Adipocyte (in vitro differentiated cells): ENCODE data around the gene NPDC1.

Experiments
- DNase-seq: peaks from one replicate; pipeline ENCODE4 v3.0.0-alpha.2; 2015; ENCODE audit warnings: low read depth
- H3K27me3 ChIP-seq: replicated peaks from 2 replicates; pipeline ENCODE4 v1.7.0; 2013; ENCODE audit warnings: mild to moderate bottlenecking, low read length, moderate library complexity; ENCODE audit not compliant: control insufficient read depth, insufficient read depth
- H3K36me3 ChIP-seq: 2 replicates; pipeline ENCODE4 v1.7.0; 2013; ENCODE audit warnings: low read length, mild to moderate bottlenecking, moderate library complexity; ENCODE audit not compliant: control insufficient read depth, insufficient read depth, severe bottlenecking
- H3K4me1 ChIP-seq: 2 replicates; pipeline ENCODE4 v1.7.0; 2013; ENCODE audit warnings: mild to moderate bottlenecking, low read length, moderate library complexity; ENCODE audit not compliant: control insufficient read depth, insufficient read depth
- H3K4me3 ChIP-seq: 2 replicates; pipeline ENCODE4 v1.7.0; 2013; ENCODE audit warnings: mild to moderate bottlenecking, low read length, moderate library complexity
- H3K9ac ChIP-seq: 2 replicates; pipeline ENCODE4 v1.7.0; 2013; ENCODE audit warnings: mild to moderate bottlenecking, low read length, moderate library complexity
- H3K9me3 ChIP-seq: 2 replicates; pipeline ENCODE4 v1.7.0; 2013; ENCODE audit warnings: mild to moderate bottlenecking, low read length, moderate library complexity; ENCODE audit not compliant: control insufficient read depth

NPDC1 gene

DNA sequence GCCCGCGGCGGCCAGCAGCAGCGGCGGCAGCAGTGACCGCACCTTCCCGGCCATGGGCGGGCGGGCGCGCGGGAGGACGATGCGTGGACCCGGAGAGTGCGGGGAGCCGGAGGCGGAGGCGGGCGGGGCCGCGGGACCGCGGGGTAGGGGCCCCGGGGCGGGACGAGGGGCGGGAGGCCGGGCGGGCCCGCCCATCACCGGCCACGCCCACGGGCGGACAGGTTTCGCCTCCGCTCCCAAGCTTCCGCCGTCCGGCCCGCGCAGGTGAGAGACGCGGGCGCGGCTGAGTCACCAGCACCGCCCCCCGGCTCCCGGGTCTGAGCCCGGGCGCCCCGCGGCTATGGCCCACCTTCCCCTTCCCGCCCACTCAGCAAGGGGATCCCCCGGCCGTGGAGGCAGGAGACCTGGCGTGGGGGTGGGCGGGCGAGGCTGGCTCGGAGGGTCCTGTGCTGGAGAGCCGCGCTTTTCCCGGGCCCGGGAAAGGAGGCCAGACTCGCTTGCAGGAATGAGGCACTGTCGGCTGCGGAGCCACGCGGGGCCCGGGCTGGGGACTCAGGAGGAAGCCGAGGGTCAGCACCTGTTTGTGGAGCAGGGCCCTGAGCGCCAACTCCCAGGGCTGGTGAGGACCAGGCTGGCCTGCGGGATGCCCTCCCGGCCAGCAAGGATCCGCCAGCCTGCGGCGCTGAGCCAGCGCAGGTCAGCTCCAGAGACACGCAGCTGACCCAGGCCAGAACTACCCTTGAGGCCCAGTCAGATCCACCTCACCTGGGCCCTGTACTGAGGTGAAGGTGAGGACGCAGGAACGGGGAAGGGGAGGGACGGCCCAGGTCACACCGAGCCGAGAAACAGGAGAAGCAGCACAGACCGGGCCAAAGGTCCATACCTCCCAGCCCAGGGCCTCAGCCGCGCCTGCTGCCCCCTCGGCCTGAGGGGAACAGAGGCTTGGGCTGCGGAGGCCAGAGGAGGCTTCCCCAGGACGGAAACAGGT lies 8.3 kb upstream of the NPDC1 start, which contains the start of gene ENTPD2:
Gene ENTPD2 (minus strand): TSS at position 118 of the 988 bp plus-strand sequence. CDS start 64 bp downstream, at position 54.
- Histone ChIP-seq H3K4me3 (no peak within 1 kb of the TSS), H3K27me3 (peaks cover 48% of the 10 kb centered on the region)
- no peak for DNase-seq

DNA sequence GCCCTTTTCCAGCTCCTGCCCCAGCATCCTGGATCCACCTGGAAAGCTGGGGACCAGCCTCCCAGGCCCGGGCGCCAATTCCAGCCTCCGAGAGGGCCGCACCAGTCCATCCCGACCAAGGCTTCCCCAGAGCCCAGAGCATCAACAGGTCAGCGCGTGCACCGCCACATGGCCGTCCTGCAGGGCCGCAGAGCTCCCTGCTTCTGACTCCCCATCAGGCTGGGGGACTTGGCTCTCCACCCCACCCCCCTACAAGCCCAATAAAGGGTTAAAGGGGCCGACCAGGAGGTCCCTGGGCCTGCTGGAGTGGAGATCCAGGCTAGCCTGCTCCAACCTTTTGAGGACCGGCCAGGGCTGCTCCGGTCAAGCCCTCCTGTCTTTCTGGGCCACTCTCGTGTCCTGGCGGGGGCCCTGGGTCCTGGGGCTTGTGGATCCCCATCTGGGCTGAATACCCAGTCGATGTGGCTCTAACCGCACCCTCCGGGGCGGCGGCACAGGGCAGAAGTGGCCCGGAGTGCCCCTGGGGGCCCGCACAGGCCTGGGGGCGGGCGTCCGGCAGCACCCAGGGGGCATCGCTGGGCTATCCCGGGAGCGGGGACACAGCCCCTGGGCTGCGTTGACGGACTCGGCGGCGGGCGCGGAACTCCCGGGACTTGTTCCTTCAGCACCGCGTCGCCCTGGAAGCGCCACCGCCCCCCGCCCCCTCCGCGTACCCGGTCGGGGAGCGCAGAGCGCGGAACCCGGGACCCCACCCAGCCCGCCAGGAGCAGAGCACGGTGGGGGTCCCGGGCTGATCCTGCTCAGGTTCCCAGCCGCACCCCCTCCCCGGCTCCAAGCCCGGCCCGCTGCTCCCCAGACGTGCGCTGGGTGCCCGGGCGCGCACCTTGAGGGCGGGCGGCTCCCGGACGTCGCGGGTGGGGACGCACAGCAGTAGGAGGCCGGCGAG lies 7.3 kb upstream of the NPDC1 start:
- no peaks in the 10 kb centered on the region for H3K4me1 ChIP-seq
- no peak overlapping the region for H3K4me3 ChIP-seq
- H3K36me3 ChIP-seq, result no peaks in the 10 kb centered on the region
- H3K9me3 ChIP-seq, result no peaks in the 10 kb centered on the region
- peaks cover 48% of the 10 kb centered on the region for H3K27me3 ChIP-seq
- H3K9ac ChIP-seq, result no peak overlapping the region
- no peak for DNase-seq

More for the DNA sequence above, 8.3 kb upstream of the NPDC1 start, which contains the start of gene ENTPD2:
- Histone ChIP-seq H3K9me3 (no peaks in the 10 kb centered on the region), H3K36me3 (no peaks in the 10 kb centered on the region), H3K9ac (no peak within 1 kb of the TSS), H3K4me1 (no peaks in the 10 kb centered on the region)

DNA sequence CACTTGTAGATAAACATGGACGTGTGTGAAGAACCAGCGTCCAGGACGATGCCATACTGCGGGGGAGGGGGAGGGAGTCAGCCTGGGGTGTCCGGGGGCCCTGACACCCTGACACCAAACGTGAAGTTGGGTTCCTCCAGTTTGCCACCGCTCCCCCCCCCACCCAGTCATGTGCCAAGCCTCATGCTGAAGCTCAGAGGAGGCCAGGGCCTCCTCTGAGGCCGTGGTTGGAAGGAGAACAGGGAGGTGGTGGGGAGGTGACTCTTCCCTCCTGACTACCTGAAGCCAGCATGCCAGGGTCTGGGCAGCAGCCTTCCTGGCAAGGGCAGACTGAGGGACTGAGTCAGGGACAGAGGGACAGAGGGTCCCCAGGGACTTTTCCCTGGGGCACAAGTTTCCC lies 6.3 kb upstream of the NPDC1 start:
- H3K4me1 ChIP-seq, result no peaks in the 10 kb centered on the region
- H3K9me3 ChIP-seq, result no peaks in the 10 kb centered on the region
- H3K36me3 ChIP-seq, result no peaks in the 10 kb centered on the region
- H3K4me3 ChIP-seq, result no peak overlapping the region
- peaks cover 56% of the 10 kb centered on the region for H3K27me3 ChIP-seq
- DNase-seq, result no peak
- H3K9ac ChIP-seq, result no peak overlapping the region

DNA sequence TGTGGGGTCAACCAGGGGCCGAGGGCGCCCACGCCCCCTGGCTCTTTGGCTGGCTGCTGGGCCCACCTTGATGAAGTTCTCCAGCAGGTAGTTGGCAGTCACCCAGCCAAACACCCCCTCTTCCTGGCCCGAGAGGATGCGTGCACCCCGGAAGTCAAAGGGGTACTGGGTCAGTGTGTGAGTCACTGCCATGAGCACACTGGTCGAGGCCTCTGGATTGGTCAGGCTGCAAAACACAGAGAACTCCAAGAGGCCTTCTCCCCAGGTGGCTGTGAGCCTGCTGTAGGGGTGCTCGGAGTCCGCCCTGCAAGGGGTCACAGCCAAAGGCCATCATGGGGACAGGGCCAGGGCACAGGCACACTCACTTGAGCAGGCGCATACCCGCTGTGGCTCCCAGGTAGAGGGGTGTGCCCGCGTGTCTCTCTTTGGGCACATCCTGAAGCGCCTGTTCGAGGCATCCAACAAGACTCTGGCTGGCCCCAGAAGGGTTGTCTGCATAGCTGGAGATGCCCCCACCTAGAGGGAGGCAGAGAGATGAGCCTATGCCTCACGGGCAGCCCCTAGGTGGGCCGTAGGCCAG lies 5.3 kb upstream of the NPDC1 start:
- no peaks in the 10 kb centered on the region for H3K36me3 ChIP-seq
- H3K27me3 ChIP-seq, result peaks cover 60% of the 10 kb centered on the region
- H3K4me3 ChIP-seq, result no peak overlapping the region
- H3K4me1 ChIP-seq, result peaks cover 3% of the 10 kb centered on the region
- DNase-seq, result no peak
- no peaks in the 10 kb centered on the region for H3K9me3 ChIP-seq
- no peak overlapping the region for H3K9ac ChIP-seq

DNA sequence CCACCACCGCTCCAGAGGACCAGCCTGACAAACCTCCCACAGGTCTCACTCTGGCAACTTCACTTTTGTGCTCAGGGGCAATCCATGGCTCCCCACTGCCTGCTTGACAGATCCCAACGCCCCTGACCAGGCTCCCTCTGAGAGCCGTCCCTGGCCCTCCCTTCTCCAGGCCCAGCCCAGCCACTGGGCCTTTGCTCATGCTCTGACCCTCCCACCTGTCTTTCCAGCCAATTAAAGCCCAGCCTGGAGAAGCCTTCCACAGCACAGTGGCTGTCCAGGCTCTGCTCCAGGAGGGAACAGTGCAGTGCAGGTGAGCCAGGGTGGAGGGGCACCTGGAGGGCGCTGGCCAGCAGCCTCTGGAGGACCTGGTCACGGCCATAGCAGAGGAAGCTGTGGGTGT lies 4.6 kb upstream of the NPDC1 start:
- DNase-seq, result no peak
- no peaks in the 10 kb centered on the region for H3K9me3 ChIP-seq
- peaks cover 3% of the 10 kb centered on the region for H3K4me1 ChIP-seq
- peaks cover 60% of the 10 kb centered on the region for H3K27me3 ChIP-seq
- H3K9ac ChIP-seq, result no peak overlapping the region
- H3K36me3 ChIP-seq, result no peaks in the 10 kb centered on the region
- no peak overlapping the region for H3K4me3 ChIP-seq

DNA sequence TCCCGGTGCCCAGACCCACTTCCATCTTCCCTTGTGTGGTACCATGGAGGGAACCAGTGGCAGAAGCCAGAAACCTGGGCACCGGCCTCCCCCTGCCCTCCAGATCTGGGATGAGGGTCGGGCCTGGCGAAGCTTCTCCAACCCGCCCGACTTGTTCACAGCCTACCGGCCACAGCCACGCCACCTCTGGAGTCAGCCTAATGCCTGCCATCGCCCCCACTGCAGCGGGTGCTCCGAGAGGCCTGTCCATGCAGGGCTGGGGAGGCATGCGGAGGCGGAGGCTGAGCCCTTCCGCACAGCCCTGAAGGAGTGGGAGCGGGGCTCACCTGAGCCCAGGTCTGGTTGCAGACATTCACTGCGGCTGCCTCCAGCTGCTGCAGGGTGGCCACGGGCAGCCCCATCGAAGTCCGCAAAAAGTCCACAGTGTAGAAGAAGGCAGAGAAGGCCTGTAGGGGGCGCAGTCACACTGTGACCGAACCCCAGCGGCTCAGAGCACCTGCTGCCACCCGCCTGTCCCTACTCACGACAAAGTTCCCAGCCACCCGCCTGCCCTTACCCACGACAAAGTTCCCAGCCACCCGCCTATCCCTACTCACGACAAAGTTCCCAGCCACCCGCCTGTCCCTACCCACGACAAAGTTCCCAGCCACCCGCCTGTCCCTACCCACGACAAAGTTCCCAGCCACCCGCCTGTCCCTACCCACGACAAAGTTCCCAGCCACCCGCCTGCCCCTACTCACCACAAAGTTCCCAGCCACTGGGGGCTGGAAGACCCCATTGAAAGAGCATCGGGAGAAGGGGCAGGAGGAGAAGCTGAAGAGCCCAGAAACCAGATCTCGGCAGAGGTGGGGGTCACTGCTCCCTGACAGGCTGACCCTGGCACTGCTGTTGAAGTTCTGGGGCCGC lies 3.8 kb upstream of the NPDC1 start:
- Histone ChIP-seq H3K27me3 (peaks cover 58% of the 10 kb centered on the region), H3K36me3 (no peaks in the 10 kb centered on the region), H3K4me1 (peaks cover 8% of the 10 kb centered on the region), H3K4me3 (no peak overlapping the region), H3K9me3 (no peaks in the 10 kb centered on the region), H3K9ac (no peak overlapping the region)
- DNase-seq, result peak; percentile 84

DNA sequence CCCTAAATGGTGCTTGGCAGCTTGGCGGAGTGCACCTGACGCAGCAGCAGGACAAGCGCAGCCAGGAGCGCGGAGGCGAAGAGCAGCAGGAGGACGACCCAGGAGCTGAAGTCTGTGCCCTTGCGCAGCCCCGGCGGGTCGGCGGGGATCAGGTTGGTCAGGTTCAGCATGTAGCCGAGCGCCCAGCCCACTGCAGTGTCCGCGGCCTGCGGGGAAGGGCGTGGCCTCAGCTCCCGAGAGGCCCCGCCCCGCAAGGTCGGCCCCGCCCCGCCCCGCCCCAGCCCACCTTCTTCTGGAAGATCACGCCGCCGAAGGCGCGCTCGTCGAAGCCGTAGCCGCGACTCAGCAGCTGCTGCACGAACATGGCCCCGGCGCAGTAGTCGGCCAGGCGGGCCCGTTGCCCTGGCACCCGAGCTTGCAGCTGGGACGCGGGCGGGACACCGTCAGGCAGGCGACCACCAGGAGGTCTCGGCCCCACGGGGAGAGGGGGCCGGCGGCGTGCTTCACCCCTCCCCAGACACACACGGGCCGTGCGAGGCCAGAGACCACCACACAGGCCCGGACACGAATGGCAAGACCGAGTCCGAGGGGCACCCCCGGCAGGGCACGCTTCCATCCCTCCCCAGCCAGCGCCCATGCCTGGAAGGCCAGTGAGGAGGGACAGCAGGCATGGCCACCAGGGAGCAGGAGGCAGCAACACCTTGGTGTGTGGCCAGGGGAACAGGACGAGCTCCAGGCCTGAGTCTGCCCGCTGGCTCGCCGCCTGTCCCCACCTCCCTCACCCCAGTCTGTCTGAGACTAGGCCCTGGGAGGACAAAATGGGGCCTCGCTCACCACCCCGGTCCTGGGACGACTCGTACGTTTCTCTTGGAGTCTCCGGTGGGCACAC lies 2.9 kb upstream of the NPDC1 start:
- H3K27me3 ChIP-seq, result peaks cover 52% of the 10 kb centered on the region

DNA sequence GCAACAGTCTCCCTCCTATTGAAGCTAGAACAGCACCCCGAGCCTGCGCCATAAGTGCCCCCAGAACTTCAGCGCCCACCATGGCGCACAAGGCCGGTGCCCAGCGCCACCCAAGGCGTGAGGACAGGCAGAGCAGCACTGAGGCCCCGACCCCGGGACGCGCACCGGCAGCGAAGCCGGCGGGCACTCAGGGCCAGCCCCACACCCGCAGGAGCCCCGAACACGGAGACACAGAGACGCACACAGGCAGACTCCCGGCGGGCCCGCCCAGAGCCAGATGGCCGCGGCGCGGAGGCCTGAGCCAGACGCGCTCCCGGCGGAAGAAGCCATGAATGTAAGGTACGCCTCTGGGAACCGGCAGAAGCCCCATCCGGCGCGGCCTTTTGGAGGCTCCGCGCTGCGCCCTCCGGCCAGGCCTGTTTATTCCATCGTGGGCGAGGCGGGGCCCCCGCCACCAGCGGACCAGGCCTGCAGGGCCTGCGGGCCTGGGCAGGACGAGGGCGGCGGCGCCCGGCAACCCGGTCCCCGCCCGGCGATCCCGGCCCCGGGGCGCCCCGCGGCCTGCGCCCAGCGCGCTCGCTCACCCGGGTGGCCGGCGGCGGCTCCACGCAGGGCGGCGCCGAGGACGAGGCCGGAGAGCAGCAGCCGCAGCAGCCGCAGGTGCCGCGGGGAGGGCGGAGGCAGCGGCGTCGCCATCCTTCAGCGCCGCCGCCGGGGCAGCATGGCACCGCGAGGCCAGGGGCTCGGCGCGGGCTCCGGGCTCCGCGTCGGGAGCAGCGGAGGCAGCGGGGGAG lies 486 bp downstream of the NPDC1 start:
- Histone ChIP-seq H3K9me3 (no peaks in the 10 kb centered on the region), H3K4me1 (peaks cover 17% of the 10 kb centered on the region), H3K36me3 (no peaks in the 10 kb centered on the region), H3K9ac (peak overlapping the region; percentile 82), H3K4me3 (peak overlapping the region; percentile 78), H3K27me3 (peaks cover 28% of the 10 kb centered on the region)
- DNase-seq, result peak; percentile 70

More for the DNA sequence above, 2.9 kb upstream of the NPDC1 start:
- H3K9ac ChIP-seq, result no peak overlapping the region
- H3K9me3 ChIP-seq, result no peaks in the 10 kb centered on the region
- H3K36me3 ChIP-seq, result no peaks in the 10 kb centered on the region
- no peak overlapping the region for H3K4me3 ChIP-seq
- DNase-seq, result no peak
- peaks cover 12% of the 10 kb centered on the region for H3K4me1 ChIP-seq

DNA sequence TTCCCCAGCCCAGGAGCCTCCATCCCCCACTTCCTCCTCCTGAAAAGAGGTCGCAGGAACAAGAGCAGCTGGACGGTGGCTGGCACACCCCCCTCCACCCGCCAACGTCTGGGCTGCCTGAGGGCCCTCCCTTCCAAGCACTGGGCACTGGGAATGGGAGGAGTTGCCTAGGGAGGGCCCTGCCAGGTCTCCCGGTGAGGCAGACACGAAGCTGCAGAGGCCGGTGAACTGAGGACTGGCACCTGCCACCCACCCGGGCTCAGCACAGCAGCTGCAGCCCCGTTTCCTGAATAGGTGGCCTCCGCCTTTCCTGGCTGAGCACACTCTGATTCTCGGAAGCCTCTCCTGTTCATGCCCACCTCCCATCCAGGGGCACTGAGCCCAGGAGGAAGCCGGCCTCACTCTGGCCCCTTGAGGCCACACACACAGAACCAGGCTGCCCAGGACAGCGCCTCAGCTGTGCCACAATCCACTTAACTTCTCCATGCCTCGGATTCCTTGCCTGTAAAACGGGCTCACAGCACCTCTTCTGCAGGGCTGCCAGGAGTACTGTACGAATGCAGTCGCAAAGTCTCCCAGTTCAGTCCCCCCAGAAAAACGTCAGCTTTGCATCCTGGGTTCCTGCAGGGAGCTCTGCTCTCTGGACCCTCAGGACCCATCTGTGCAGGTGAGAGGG lies 1.3 kb downstream of the NPDC1 start:
- Histone ChIP-seq H3K36me3 (peaks cover 5% of the 10 kb centered on the region), H3K9ac (peak overlapping the region; percentile 82), H3K9me3 (no peaks in the 10 kb centered on the region), H3K27me3 (peaks cover 19% of the 10 kb centered on the region), H3K4me1 (peaks cover 17% of the 10 kb centered on the region), H3K4me3 (peak overlapping the region; percentile 78)
- no peak for DNase-seq
